HG03025 (cell line): ENCODE data around the gene CNTNAP5.

Experiments
- ATAC-seq: cut with Tn5 transposase; IDR thresholded peaks from one replicate; pipeline ENCODE4 v1.9.1; 2021; ENCODE audit warnings: mild to moderate bottlenecking, moderate library complexity; ENCODE audit not compliant: unreplicated experiment, low FRiP score

CNTNAP5 gene

DNA sequence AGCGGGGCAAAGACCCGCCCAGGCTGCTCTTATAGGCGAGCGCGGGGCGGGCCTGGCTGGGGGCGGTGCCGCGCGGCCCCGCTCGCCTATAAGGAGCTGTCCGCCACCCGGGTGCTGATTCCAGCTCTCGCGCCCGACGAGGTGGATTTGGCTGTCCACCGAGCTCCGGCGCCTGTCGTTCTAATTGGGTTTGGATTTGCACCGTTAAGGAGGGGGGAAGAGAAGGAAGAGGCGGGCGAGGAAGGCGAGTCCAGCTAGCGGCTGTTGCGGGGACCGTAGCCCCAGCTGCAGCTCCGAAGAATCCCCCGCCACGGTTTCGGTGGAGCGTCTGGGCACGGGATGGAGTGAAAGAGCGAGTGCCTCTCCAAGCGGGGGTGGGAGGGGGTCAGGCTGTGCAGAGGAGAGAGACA lies at the start of gene CNTNAP5:
Gene CNTNAP5 (plus strand): TSS at position 117 of the 410 bp plus-strand sequence. CDS start 364 bp downstream, outside the sequence.
- ATAC-seq, result no peak

- ATAC-seq, result no peak
Observed at GRCh38 chr2:123976054-123976648, 48.9 kb upstream of the CNTNAP5 start.

DNA sequence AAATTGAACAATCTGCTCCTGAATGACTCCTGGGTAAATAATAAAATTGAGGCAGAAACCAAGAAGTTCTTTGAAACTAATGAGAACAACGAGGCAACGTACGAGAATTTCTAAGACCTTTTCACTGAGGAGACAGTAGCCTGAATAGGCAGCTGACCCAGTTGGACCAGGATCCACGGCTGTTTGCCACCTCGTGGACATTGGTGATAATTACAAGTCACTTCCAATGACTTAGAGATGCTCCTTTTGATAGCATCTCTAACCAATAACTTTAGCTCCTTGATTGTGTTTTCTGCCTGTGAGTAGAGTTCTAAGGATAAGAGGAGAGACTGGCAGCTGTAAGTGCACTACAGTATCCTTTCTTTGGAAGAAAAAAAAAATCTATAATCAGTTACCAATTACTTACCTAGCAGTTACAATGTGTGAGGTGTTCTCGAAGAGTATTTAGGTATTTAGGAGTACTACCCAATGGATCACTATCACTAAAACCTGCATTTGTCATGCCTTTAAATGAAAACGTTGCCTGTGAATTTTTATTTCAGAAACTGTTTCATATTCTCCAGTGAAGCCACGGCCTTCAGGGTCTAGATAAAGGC lies 31.3 kb upstream of the CNTNAP5 start:
- ATAC-seq, result no peak

GRCh38 chr2:123999681-124000080 lies 25.4 kb upstream of the CNTNAP5 start:
- ATAC-seq, result no peak

GRCh38 chr2:124001696-124002430 lies 23.2 kb upstream of the CNTNAP5 start:
- ATAC-seq, result no peak

DNA sequence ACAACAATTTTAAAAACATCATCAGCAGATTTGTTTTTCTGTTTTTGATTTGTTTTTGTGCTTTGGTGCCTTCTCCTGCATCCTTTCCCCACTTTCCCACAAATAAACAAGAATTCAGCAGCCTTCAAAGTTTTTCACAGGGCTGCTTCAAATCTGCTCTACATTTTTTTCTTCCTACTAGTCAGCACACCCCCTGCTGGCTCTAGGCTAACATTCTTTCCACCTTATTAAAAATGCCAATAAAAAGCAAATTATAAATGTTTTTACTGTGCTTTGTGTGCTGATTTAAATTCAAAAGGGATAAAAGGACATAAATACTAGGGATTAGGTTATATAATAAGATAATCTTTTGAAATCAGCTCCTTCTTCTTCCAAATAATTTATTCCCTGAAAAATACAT lies 6.2 kb upstream of the CNTNAP5 start:
- ATAC-seq, result no peak

- no peak for ATAC-seq
Observed at GRCh38 chr2:124024561-124025170, 421 bp upstream of the CNTNAP5 start.

DNA sequence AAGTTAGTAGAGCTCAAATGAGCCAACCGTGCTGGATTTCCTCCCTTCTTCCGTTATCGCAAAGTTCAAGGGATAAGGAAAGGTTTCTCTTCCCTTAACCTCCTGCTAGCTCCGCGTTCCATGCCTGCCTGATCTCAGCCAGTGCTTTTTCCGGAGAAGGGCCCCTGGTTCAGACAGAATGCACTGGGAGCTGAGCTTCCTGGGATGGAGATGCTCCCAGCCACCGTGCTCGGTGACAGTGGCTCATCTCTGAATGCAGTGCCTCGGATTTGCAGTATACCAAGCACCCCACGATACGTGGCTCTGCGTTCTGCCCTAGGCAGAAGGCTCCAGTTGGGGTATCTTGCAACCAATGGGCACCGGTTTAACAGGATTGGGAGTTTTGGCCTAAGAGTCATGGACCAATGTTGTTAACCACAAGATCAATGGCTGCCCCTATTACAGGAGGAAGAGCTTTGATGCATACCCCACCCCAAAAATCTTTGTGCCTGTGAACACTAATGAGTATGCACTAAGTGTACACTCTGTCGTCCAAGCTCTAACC lies 876 bp downstream of the CNTNAP5 start:
- no peak for ATAC-seq

DNA sequence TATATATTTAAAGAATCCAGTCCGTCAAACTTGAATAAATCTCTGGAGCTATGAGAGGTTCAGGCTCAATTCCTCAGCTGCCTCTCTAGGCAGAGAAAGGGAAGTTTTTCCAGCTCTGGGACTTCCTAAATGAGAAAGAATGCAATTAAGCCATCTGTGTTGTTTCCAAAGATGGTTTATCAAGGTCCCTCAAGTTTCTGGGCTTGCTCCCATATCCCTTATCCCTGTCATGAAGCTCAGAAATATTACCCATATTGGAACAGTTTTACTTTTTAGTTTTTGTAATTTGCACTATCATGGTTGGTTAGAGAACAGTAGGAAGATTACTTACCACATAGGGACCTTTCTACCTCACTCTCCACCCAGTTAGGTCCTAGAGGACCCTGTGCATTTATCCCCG lies 1.4 kb downstream of the CNTNAP5 start:
- no peak for ATAC-seq

GRCh38 chr2:124027182-124027581 lies 2.1 kb downstream of the CNTNAP5 start:
- ATAC-seq, result peak; percentile 92

- ATAC-seq, result no peak
Observed at GRCh38 chr2:124032799-124033198, 7.7 kb downstream of the CNTNAP5 start.

GRCh38 chr2:124034265-124034664 lies 9.2 kb downstream of the CNTNAP5 start:
- no peak for ATAC-seq

DNA sequence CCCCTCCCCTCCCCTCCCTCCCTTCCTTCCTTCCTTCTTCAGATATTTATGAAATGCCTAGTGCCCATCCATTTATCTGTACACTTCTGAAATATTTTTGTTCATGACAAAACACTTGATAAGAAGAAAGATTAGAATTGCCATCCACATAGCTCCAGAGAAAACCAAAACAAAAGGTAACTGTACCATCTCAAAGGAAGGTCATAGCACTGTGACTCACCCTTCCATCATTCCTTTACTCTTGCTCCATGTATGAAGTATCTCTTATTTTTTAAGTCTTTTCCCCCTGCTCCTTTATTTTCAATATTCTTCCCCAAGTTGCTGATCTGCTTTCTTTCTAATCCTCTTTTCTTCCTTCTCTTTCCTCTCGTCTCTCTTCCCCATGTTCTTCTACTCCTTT lies 9.9 kb downstream of the CNTNAP5 start:
- no peak for ATAC-seq

GRCh38 chr2:124039032-124039431 lies 13.9 kb downstream of the CNTNAP5 start:
- no peak for ATAC-seq

DNA sequence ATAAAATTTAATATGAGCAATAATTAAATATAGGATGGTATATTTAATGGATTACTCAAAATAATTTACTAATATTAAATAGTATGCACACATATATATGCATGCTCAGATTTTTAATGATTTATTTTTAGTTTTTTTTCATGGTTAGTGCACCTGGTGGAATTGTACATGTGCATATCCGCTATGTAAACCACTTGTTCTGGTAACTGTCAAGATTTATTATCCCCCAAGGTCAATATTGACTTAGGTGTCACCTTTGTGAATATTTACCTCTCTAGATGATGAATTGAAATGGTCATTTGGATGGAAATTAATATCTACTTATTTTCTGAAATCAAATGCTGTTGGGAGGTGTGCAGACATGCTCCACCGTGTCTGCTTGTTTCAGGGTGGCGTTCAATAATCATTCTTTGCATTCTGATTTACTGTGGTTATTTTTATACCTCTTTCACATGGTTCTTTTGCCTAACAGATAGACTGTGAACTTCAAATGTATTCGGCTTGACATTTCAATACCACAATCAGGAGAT lies 14.7 kb downstream of the CNTNAP5 start:
- no peak for ATAC-seq

- no peak for ATAC-seq
Observed at GRCh38 chr2:124045894-124046293, 20.8 kb downstream of the CNTNAP5 start.

GRCh38 chr2:124046332-124046731 lies 21.2 kb downstream of the CNTNAP5 start:
- ATAC-seq, result no peak

DNA sequence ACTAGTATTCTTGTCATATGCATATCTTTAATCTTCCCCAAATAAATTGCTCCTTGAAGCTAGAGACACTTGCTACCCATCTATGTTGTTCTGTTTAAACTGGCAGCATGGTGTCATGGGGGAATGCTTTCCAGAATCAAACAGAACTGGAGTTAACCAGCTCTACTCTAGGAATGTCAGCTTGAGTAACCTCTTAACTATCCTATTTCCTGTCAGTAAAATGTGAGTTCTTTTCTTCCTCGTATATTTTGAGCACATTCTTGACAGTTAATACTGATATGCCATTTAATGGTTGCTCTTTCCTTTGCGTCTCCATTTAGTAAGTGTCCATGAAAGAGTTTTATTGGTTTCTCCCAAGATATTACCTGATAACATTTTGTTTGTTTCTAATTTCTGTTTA lies 23.0 kb downstream of the CNTNAP5 start:
- no peak for ATAC-seq

- no peak for ATAC-seq
Observed at GRCh38 chr2:124048664-124049063, 23.6 kb downstream of the CNTNAP5 start.

- no peak for ATAC-seq
Observed at GRCh38 chr2:124049136-124049535, 24.0 kb downstream of the CNTNAP5 start.
